Measurements from ENCODE around the gene FCER1G. TPM values are rescaled to one million over a fixed set of nuclear protein-coding genes. Genes with fewer than 3 reads are reported as not detected.

Gene FCER1G
- total RNA-seq, 1 donor from 2014 or later, result not detected

- H3K36me3 ChIP-seq (ENCODE audit: control insufficient read depth, insufficient read depth, low read length), result peaks cover 4% of the 10 kb centered on the region
- DNase-seq (ENCODE audit: low read depth), result no peak
- TF ChIP-seq CTCF (IDR thresholded peaks at IDR 0.05; ENCODE audit: insufficient read depth, low read length, poor library complexity, severe bottlenecking), result no peak
Measured at GRCh38 chr1:161206411-161207140, 8.5 kb upstream of the FCER1G start.

GRCh38 chr1:161207173-161207572 is 7.9 kb upstream of the FCER1G start:
- Histone ChIP-seq H3K27me3 (ENCODE audit: control insufficient read depth, insufficient read depth, low read length) (no peaks in the 10 kb centered on the region), H3K4me3 (ENCODE audit: low read depth, low read length) (no peak overlapping the region), H3K36me3 (ENCODE audit: control insufficient read depth, insufficient read depth, low read length) (peaks cover 4% of the 10 kb centered on the region)
- TF ChIP-seq CTCF (IDR thresholded peaks at IDR 0.05; ENCODE audit: insufficient read depth, low read length, poor library complexity, severe bottlenecking), result no peak
- DNase-seq (ENCODE audit: low read depth), result no peak

More at GRCh38 chr1:161206411-161207140, 8.5 kb upstream of the FCER1G start:
- Histone ChIP-seq H3K4me3 (ENCODE audit: low read depth, low read length) (no peak overlapping the region), H3K27me3 (ENCODE audit: control insufficient read depth, insufficient read depth, low read length) (no peaks in the 10 kb centered on the region)

- TF ChIP-seq CTCF (IDR thresholded peaks at IDR 0.05; ENCODE audit: insufficient read depth, low read length, poor library complexity, severe bottlenecking), result peak; percentile 95
- Histone ChIP-seq H3K36me3 (ENCODE audit: control insufficient read depth, insufficient read depth, low read length) (peaks cover 4% of the 10 kb centered on the region), H3K27me3 (ENCODE audit: control insufficient read depth, insufficient read depth, low read length) (no peaks in the 10 kb centered on the region), H3K4me3 (ENCODE audit: low read depth, low read length) (no peak overlapping the region)
- no peak for DNase-seq (ENCODE audit: low read depth)
Measured at GRCh38 chr1:161209790-161210409, 5.2 kb upstream of the FCER1G start.

GRCh38 chr1:161214369-161214768 is 726 bp upstream of the FCER1G start:
- Histone ChIP-seq H3K27me3 (ENCODE audit: control insufficient read depth, insufficient read depth, low read length) (no peaks in the 10 kb centered on the region), H3K4me3 (ENCODE audit: low read depth, low read length) (no peak overlapping the region), H3K36me3 (ENCODE audit: control insufficient read depth, insufficient read depth, low read length) (peaks cover 1% of the 10 kb centered on the region)
- DNase-seq (ENCODE audit: low read depth), result no peak
- no peak for TF ChIP-seq CTCF (IDR thresholded peaks at IDR 0.05; ENCODE audit: insufficient read depth, low read length, poor library complexity, severe bottlenecking)

GRCh38 chr1:161216945-161217712 is 2.0 kb downstream of the FCER1G start:
- H3K36me3 ChIP-seq (ENCODE audit: control insufficient read depth, insufficient read depth, low read length), result no peaks in the 10 kb centered on the region
- no peak overlapping the region for H3K4me3 ChIP-seq (ENCODE audit: low read depth, low read length)
- no peak for TF ChIP-seq CTCF (IDR thresholded peaks at IDR 0.05; ENCODE audit: insufficient read depth, low read length, poor library complexity, severe bottlenecking)
- peak; percentile 45 for DNase-seq (ENCODE audit: low read depth)
- no peaks in the 10 kb centered on the region for H3K27me3 ChIP-seq (ENCODE audit: control insufficient read depth, insufficient read depth, low read length)

Measured in kidney epithelial cell (primary cell).